A549 treated with RU486 at 1 μM for 4 hours (cell line): Measurements from ENCODE around the gene ZNG1C. TPM values are rescaled to one million over a fixed set of nuclear protein-coding genes. Genes with fewer than 3 reads are reported as not detected.

Experiments used
- total RNA-seq: library from RNA; stranded (reverse); fragments of 200-300 nt; extraction: Qiagen RNA extraction; gene quantifications from 5 replicates; pipeline ENCODE4 v1.2.3, GENCODE V29; 2022; ENCODE audit warnings: low read depth

ZNG1C gene
- 53.1 to 88.0 TPM (median 75.4 TPM) in 5 replicates for total RNA-seq

GRCh38 chr9:68241683-68242082 lies at the start of gene ZNG1C:
Gene ZNG1C (plus strand): TSS chr9:68241983. CDS start chr9:68242032, 49 bp downstream.

GRCh38 chr9:68302567-68302966 lies 60.8 kb downstream of the ZNG1C start, which contains the start of gene FOXD4L3:
Gene FOXD4L3 (plus strand): TSS chr9:68302867. CDS start chr9:68302952, 85 bp downstream.

Other genes with a start within 250 kb of the ZNG1C start
- 0.07 to 0.29 TPM (median 0.09 TPM) in 5 replicates for gene FOXD4L3, start 60.9 kb downstream of the ZNG1C start, total RNA-seq
- gene PGM5, start 114.6 kb downstream of the ZNG1C start, total RNA-seq = not detected in 5 replicates